Activated CD8-positive, alpha-beta memory T cell treated with anti-CD3 and anti-CD28 coated beads, Interleukin-2, amount 50 U/mL, for 4 hours (primary cell): ENCODE results near the gene GPR27.

Experiments
- DNase-seq: peaks from one replicate; pipeline ENCODE4 v3.0.0-alpha.2; 2020

The GPR27 gene

DNA sequence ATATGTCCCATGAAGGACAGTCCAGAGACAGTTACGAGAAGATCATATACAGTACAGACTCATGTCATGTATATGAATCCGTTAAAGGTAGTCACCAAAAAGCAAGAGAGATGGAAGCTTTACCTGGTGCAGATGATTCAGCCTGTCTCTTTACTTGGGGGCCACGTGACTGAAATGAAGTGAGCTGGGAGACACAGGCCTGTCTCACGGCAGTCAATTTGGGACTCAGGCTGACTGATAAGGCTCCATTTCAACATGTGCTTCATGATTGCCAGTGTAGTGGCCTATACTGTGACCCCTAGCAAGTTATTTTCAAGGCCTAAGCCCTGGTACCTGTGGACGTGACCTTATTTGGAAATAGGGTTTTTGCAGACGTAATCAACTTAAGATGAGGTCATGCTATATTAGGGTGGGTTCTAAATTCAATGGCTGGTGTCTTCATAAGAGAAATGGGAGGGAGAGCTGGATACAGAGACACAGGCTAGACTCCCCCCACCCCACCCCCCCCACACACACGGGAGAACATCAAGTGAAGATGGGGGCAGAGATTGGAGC is 34.3 kb downstream of the GPR27 start:
- no peak for DNase-seq

GRCh38 chr3:71789922-71790321 is 36.3 kb downstream of the GPR27 start:
- DNase-seq = no peak

DNA sequence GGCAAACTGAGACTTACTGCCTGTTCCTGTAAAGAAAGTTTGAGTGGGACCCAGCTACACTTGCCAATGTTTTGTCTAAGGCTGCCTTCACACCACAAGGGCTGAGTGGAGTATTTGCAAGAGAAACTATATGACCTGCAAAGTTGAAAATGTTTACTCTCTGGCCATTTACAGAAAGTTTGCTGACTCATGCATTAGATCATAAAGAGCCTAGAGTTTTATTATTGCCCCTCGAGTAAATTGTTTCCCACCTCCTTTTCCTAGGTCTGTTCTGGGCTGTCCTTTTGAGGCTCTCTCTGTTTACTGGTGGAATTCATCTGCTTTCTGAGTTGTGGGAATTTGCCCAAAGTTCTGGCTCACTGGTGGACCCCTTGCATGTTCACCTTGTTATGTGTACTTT is 38.0 kb downstream of the GPR27 start:
- no peak for DNase-seq

GRCh38 chr3:71796290-71796689 is 42.6 kb downstream of the GPR27 start:
- DNase-seq = no peak

GRCh38 chr3:71797455-71797854 is 43.8 kb downstream of the GPR27 start:
- no peak for DNase-seq

- DNase-seq = no peak
Observed at GRCh38 chr3:71800023-71800422, 46.4 kb downstream of the GPR27 start.

DNA sequence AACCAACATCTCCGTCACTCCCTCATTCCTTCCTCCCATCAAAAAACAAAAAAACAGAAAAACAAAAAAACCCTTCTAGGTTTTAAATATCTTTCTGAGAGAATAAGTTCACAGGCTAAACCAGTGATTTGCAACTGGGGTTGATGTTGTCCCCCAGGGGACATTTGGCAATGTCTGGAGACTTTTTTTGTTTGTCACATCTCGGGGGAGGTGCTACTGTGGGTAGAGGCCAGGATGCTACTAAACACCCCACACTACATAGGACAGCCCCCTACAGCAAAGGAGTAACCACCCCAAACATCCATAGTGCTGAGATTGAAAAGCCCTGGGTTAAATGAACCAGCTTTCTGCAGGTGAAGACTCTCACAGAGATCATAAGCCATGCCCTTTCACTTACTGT is 48.3 kb downstream of the GPR27 start:
- no peak for DNase-seq

DNA sequence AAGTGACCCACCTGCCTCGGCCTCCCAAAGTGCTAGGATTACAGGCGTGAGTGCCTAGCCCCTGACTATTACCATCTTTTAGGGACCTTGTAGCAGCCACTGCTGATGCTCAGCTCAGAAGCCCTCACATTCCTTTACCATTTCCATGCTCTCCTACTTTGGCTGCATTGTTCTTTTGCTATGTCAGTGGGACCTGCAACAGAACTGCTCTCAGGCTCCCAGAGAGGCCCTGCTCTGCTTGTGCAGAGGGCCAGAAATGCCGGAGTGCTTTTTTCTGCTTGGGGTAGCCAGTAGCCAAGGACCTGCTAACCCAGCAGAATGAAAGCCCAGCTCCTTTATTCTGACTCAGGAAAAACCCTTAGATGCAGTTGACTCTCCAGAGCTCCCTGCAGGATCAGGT is 49.6 kb downstream of the GPR27 start:
- no peak for DNase-seq

DNA sequence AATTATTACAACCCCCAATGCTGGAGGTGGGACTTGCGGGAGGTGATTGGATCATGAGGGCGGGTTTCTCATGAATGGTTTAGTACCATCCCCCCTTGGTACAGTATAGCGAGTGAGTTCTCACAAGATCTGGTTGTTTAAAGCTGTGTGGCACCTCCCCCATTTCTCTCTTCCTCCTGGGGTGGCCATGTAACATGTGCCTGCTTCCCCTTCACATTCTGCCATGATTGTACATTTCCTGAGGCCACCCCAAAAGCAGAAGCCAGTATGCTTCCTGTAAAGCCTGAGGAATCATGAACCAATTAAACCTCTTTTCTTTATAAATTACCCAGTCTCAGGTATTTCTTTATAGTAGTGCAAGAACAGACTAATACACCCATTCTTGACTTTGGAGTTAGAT is 51.5 kb downstream of the GPR27 start:
- DNase-seq = no peak

GRCh38 chr3:71805691-71806090 is 52.0 kb downstream of the GPR27 start:
- no peak for DNase-seq
